A172 (cell line): ENCODE measurements around the gene HAPLN1. TPM values are rescaled to one million over a fixed set of nuclear protein-coding genes. Genes with fewer than 3 reads are reported as not detected.
"Not testable (repeated sequence)": the region's sequence is repeated elsewhere in the genome, so short reads cannot be mapped to it uniquely, and the experiment has no call there.

ENCODE experiments used
- DNase-seq: peaks from one replicate; pipeline ENCODE4 v3.0.0-alpha.2; 2015; ENCODE audit warnings: low spot score
- total RNA-seq: library from RNA; depleted of rRNA; stranded (reverse); fragments of >200 nt; shearing (Covaris generic); gene quantifications from 2 replicates; pipeline ENCODE4 v1.2.3, GENCODE V29; 2014; rRNA removed

HAPLN1 gene
- 35.6 and 62.6 TPM in 2 replicates for total RNA-seq

DNA sequence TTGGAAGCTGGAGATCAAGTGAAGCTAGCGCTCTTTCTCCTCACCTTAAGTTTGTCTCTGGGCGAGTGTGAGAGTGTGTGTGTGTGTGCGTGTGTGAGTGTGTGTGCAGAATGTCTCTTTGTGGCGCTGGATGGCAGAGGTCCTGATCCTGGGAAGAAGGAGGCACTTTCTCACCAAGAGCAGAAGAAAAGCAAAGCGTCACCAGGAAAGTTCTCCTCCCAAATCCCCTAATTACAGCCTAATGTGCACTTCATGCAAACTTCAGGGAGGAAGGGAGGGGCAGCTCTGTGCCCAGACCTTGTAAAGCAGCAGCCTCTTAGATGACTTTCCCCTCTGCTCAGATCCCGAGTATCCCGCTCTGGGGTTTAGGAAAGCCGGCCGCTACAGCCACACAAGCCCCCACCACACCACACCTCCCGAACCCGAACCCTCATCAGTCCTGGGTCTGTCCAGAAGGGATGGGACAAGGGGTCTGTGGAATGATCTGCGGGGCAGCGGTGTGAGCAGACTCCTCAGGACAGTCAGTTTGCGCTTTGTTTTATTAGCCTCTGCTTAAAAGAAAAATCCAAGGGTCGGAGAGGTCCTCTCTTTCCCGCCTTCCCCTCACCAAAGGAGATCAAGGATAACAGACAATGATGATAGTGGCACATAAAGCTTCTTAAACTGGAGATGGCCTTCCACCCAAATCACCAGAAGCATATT lies at the start of gene HAPLN1:
HAPLN1 (minus strand) TSS at position 20 of the 702 bp plus-strand sequence. CDS start 47,332 bp downstream, outside the sequence.
- peak; percentile 13 for DNase-seq

DNA sequence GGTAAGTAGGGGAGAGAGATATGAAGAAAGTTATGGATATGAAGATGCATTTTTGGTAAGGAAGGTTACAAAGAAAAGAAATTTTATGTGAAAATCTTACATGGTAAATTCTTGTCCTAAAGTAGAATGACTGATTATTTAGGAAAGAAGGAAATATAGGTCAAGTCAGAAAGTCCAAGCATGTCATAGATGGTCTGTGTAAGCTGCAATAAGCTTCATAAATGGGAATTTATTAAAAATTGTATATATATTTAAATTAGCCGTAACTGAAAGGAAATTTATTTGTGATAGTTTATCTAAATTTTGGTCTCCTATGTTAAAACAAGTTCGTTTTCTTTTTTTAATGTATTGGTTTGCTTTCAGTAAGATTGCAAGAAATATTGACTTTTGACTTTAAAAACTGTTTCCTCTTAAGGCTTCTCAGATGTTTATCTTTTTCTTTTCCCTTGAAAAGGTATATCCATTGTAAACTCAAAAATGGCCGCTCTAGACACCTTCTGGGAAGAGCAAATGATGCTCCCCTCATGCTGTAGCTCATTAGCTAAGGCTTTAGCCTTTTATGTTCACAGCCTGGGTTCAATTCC lies 46.8 kb upstream of the HAPLN1 start:
- peak; percentile 4 for DNase-seq

DNA sequence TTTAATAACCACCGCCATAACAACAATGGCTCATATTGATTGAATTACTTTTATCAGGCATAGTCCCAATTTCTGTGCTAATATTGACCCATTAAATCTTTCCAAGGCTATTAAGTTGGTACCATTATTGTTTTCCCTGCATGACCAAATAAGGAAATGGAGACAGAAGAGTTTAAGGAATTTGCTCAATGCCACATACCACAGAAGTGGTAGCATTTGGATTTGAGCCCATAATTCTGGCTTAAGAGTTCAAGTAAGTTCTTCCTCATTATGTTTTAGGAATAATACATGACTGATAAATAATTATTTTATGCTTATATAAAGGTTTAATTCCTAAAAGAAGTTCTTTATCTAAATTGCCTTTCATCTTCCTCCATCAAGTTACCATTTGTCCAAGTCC lies 43.4 kb upstream of the HAPLN1 start:
- peak; percentile 16 for DNase-seq

DNA sequence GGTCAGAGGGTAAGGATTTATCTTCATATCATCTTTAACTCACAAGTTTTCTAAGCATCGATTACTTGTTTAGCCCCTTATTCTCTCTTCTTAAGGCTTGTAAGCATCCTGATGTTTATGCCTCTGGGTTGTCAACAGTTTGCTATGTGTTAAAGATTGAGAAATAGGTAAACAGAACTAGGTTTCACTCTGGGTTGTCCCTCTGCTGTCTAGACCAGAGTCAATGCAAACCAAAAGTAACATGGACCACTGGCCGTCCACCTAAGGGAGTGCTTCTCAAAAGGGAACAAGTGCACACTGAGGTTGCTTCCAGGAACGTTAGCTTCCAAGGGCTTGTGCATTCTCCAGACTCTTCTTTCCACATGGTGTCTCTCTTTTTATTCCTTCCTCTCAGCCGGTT lies 39.9 kb upstream of the HAPLN1 start:
- DNase-seq, result no peak

DNA sequence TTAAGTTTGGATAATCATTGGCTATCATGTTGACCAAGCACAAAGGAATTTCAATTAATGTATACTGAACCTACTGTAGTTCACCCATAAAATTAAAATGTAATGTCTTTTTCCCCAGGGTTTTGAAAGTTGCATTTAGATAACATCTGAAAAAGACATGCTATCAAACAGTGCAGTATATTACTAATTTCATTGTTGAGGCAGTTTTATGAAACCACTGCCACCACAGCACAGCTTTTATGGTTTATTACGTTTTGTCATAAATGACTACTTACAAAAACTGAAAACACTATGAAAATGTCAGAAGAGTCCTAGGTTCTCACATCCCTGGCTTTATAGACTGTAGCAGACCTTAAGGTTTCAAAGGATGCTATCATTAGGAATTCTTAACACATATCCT lies 32.0 kb upstream of the HAPLN1 start:
- DNase-seq, result no peak

DNA sequence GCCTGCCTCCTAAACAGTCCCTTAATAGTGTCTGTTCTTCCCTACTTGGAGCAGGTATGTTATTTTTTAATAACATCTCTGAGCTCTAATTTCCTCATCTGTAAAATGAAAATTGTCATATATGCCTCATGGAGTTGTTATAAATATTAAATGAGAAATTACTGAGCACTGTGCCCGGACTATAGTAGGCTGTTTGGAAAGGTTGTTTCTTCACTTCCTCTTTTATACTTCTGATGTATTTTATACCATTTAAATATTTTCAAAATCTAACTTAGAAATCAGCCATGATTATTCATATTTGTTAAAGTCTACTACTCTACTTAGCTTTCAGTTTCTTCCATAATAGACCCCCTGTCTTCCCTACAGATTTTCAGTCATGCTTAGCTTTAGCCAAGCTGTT lies 30.5 kb upstream of the HAPLN1 start:
- DNase-seq, result no peak

DNA sequence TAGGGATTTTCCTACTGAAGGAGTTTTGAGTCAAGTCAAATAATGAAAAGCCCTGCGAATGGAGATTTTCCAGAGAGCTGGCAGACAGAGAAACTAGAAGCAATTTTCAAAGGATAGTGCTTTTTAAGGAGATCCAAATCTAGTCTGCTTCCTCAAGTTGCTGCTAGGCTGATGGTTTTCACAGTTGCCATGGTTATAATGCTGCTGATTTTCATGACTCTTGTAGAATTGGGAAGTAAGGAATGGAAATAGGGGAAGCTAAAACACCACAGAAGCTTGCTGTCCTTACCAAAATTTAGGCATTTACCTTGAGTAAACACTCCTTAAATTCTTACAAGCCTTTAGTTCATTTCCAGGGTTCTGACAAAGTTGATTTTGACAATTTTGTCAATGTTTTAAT lies 30.1 kb upstream of the HAPLN1 start:
- no peak for DNase-seq

DNA sequence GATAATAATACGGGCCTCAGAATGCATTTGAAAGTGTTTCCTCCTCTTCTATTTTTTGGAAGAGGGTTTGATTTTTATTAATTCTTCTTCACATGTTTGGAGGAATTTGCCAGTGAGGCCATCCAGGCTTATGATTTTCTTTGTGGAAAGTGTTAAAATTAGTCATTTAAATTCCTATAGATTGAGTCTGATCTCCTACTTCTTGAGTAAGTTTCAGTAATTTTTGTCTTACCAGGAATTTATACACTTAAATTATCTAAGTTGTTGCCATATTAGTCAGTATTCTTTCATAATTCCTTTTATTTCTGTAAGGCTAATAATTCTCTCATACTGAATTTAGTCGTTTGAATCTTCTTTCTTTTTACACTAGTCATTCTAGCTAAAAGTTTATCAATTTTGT lies 25.2 kb upstream of the HAPLN1 start:
- DNase-seq, result no peak

DNA sequence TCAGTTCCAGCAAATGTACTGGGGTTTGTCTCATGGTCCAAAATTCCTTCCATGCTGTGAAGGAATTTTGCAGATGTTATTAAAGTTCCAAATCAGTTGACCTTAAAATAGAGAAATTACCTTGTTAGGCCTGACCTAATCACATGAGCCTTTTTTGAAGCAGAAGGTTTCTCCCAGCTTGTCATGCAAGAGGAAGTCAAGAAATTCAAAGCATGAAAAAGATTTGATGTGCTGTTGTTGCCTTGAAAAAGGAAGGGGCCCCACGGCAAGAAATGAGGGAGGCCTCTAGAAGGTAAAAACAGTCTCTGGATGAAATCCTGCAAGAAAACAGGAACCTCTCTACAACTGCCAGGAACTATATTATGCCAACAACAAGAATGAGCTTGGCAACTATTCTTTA lies 24.2 kb upstream of the HAPLN1 start:
- no peak for DNase-seq

DNA sequence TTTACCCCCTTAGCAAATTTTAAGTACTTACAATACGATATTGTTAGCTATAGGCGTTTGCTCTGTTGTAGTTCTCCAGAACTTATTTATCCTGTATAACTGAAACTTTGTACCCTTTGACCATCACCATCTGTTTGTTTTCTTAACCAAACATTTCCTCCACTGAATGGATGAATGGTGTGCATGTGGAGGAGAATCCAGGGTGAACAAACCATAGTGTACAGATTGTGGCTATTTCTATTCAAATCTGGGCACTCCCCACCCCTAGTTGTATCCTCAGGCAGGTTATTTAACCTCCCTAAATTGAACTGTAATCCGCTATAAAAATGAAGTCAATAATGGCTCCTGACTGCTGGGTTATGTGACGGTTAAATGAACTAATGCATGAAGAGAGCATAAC lies 21.4 kb upstream of the HAPLN1 start:
- DNase-seq, result no peak

DNA sequence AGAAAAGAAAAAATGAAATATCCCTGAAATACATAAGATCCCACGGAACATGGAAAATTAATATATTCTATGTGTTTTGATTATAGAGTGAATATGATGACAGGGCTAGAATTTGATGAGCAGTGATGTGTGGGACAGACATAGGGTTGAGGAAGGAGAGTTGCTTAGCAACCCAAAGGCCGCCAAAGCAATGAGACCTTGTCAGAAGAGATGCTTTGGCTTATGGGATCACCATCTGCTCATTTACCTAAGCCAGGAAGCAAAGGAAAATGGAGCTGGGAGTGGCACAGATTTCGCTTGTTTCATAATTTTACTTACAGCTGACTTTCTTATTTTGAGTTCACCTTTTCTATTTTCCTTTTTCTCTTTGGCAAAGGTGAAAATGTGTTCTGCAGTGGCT lies 20.9 kb upstream of the HAPLN1 start:
- DNase-seq, result no peak

DNA sequence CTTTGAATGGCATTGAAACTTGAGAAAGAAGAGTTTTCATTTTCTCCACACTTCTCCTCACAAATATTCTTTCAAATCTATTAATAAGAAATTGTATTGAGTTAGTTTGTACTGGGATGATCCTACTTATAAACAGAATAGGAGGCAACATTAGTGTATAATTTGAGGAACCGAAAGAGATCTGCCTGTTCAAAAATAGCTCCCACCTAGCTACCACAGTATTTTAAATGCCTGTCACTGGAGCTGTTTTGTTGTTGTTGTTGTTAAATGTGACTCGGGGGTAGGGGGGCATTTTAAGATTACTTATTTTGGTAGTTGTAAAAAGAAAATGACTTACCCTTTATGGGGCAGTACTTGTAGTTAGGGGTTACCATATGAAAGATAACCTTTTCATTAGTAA lies 20.1 kb upstream of the HAPLN1 start:
- DNase-seq, result no peak

DNA sequence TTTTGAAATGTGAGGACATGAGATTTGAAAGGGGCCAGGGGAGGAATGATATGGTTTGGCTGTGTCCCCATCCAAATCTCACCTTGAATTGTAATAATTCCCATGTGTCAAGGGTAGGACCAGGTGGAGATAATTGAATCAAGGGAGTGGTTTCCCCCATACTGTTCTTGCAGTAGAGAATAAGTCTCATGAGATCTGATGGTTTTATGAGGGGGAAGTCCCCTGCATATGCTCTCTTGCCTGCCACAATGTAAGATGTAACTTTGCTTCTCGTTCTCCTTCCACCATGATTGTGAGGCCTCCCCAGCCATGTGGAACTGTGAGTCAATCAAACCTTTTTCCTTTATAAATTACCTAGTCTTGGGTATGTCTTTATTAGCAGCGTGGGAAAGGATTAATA lies 15.5 kb upstream of the HAPLN1 start:
- not testable (repeated sequence) for DNase-seq

DNA sequence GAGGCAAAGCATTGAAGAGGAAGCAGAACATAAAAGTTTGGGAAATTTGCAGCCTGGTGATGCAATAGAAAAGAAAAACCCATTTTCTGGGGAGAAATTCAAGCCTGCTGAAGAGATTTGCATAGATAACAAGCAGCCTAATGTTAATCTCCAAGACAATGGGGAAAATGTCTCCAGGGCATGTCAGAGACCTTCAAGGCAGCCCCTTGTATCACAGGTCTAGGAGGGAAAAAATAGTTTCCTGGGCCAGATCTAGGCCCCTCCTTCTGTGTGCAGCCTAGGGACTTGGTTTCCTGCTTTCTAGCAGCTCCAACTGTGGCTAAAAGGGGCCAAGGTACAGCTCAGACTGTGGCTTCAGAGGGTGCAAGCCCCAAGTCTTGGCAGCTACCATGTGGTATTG lies 14.4 kb upstream of the HAPLN1 start:
- DNase-seq, result not testable (repeated sequence)

DNA sequence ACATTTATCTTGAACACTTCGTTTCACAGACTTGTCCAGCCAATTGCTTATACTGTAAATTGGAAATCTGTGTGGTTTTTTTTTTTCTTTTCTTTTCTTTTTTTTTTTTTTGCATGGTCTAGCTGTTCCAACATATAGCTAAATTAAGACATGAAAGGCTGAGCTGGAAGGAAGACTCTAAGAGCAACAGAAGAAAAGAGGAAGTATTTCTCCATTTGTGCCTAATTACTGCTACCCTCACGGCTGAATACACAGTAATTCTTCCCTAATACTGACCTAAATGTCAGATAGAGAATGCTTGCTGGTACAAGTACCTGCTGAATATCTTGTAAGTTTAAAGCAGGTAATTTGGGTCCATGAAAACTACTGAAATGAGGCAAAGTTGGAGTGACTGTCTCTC lies 11.0 kb upstream of the HAPLN1 start:
- no peak for DNase-seq

DNA sequence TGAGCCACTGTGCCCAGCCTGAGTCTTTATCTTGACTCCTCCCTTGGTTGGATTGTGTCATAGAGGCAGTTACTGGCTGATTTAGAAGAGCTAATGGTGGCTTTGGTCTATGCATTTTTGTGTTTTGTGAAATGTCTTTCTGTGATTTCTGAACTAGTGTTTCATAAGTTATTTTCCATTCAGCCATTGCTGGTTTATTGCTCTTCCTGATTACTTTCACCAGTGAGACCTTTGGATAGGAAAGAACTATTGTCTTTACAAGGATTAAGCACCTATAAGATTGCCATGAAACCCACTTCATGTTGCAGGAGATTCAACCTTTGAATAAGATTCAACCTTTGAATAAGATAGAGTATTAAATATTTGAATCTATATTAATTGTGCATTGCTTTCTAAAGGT lies 8.7 kb upstream of the HAPLN1 start:
- no peak for DNase-seq

DNA sequence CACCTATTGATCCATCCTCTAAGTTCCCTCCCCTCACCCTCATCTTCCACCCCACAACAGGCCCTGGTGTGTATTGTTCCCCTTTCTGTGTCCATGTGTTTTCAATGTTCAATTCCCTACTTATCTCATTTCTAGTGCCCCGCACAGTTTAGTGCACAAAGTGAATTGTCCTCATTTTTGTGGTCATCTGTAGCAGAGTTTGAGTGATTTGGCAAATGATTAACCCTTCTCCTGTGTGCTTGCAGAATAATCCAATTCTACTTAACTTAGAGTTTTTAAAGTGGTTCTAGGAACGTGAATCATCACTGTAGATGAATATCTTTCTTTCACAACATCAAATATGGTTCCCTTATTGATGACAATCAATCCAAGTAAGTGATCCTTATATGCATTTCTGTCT lies 6.3 kb upstream of the HAPLN1 start:
- DNase-seq, result no peak

DNA sequence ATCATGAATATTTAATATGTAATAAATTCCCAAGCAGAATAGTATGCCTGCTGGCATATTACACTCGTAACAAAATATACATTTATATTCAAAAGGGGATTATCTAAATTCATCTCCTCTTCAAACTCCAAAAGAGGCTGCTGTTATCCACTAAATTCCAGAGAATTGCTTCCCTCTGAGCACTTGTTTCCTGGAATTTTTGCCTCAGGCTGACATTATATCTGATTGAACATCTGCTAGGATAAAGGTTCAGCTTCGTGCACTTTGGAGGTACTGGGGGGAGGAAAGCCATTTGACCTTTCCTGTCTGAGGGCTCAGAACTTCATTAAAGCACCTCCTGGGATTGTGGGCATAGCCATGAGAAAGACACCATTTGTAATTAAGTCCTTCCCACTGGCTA lies 4.3 kb upstream of the HAPLN1 start:
- DNase-seq, result no peak

DNA sequence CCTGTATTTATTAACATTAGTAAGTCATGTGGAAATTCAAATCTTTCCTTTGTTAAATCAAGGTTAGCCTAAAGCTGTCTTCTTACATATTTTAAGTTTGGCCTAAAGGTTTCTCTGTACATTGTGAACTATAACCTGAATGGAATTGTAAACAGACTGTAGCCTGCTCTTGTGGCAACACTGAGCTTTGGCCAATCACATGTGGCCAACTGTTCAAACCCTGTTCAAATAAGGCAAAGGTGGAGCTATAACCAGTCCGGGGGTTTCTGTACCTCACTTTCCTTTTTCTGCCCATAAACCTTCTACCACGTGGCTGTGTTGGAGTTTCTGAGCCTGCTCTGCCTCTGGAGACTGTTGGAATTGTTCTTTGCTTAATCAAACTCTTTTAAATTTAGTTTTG lies 3.3 kb upstream of the HAPLN1 start:
- no peak for DNase-seq

DNA sequence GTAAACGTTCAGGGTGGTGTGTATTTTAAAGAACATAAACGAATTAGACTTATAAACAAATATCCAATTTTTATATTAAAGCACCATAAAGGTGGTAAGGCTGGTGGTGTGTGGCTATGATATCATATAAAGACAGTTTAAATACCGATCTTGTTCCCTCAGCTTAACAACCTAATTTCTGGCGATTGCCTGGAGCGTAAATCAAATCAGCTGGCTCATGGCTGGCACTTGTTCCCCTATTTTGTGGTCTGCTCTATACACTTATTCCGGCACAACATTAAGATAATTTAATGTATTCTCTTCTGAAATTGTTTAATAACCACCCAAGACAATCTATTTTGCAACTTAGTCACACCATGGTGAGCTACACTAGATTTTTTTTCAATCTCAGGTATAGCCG lies 2.4 kb upstream of the HAPLN1 start:
- no peak for DNase-seq

DNA sequence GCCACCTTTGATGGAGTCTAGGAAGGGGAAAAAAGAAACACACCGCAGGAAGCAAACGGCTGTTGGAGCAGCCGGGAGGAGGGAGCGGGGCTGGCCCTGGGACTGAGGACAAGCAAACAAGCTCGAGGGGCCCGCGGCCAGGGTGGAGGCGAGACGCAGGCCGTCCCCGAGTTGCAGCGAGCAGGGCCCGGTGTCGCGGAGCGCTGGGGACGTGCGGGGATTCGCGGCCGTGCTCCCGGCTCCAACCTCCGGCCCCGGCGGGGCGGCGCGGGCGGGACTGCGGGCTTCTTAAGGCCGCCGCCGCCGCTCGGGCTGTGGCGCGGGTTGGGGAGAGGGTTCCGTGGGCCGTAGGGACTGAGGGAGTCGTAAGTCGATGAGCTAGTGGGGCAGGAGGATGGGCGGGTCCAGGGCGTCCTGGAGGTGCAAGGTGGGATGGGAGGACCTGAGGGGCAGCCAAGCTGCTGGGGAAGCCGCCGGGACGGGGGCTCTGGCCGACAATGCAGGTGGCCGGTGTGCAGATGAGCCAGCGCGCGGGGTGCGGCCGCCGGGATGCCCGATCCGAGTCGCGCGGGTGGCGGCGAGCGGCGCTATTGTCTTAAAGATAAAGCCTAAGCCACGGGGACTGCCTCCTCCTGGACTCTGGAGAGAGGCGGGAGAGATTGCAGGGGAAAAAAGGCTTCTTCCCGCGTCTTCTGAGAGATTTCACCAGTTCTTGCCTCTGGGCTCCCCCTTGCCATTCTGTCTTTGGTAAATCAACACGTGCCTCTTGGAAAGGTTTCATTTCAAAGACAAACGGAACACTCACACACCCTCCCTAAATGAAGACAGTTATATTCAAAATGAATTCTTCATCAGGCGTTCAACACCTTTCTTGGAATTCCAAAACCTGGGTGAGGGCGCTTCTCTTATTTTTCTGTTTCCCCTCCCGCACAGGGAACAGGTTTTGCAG lies 1.6 kb upstream of the HAPLN1 start:
- peak; percentile 71 for DNase-seq

DNA sequence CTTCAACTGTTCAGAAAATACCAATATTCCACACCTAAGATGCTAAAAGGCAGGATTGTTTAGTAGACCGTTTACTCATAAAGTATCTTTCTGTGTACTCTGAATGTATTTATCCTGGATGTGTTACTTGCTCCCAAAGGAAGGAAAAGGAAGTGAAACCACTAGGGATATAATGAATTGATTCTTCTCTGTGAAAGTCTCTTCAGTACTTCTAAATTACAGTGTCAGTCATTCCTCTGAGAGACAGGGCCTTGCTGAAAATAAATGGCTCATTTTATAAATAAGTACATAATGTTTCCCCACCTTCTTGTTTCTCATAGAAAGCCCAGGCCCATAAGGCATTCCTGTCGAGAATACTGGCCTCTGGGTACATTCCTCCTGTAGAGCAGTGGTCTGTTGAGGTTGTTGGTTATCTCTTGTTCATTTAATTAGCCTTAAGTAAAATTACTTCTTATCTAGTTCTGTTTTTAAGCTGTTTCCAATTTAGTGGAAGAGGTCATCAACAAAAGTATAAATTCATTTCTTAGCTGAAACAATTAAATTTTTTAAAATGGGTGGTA lies 1.6 kb downstream of the HAPLN1 start:
- DNase-seq, result no peak
